Vagina (tissue), 2 donors: ENCODE measurements around the gene SLC38A2. TPM values are rescaled to one million over a fixed set of nuclear protein-coding genes. Genes with fewer than 3 reads are reported as not detected.

ENCODE experiments used
- DNase-seq, 2 donors: peaks; one replicate each; pipeline ENCODE4 v3.0.0-alpha.2; 2017; ENCODE audit errors: extremely low spot score in 2 of 2
- H3K27ac ChIP-seq: fragments of 200-600 bp; sonication (generic); one replicate; pipeline ENCODE4 v1.5.1; 2019
- H3K27me3 ChIP-seq: fragments of 200-600 bp; sonication (generic); one replicate; pipeline ENCODE4 v1.5.1; 2019
- H3K36me3 ChIP-seq, 2 donors: fragments of 200-600 bp; sonication (generic); one replicate each; pipeline ENCODE4 v1.5.1; 2017 to 2019
- H3K4me1 ChIP-seq: fragments of 200-600 bp; sonication (generic); one replicate; pipeline ENCODE4 v1.5.1; 2019
- H3K4me3 ChIP-seq, 2 donors: fragments of 200-600 bp; sonication (generic); 1 replicate in 1 of 2; 2 replicates in 1 of 2; pipeline ENCODE4 v1.5.1; 2016 to 2019
- H3K9me3 ChIP-seq: fragments of 200-600 bp; sonication (generic); one replicate; pipeline ENCODE4 v1.5.1; 2019
- POLR2A ChIP-seq, 2 donors: fragments of 450-650 bp; IDR thresholded peaks; one replicate each; pipeline ENCODE4 v1.6.1; 2017; ENCODE audit warnings: antibody characterized with exemption in 2 of 2, mild to moderate bottlenecking in 2 of 2, moderate library complexity in 2 of 2
- POLR2AphosphoS5 ChIP-seq, 2 donors: sonication (generic); formaldehyde crosslinking; IDR thresholded peaks; one replicate each; pipeline ENCODE4 v1.9.0; 2017; ENCODE audit warnings: antibody characterized with exemption in 2 of 2, mild to moderate bottlenecking in 2 of 2, low read depth in 1 of 2; ENCODE audit not compliant: insufficient read depth in 1 of 2
- intact Hi-C: fragments of 100-400 bp; cut with DNase I; formaldehyde crosslinking; loops from one replicate; pipeline ENCODE4 v1.15.1; 2023
- total RNA-seq: library from RNA; depleted of rRNA; stranded (reverse); fragments of >200 nt; gene quantifications from one replicate; pipeline ENCODE4 v1.2.3, GENCODE V29; 2016
- TF ChIP-seq, protein P1 (sequence below), 3 experiments: fragments of 450-650 bp in 2 of 3; fragments of 200-600 bp in 1 of 3; sonication (generic) in 1 of 3; IDR thresholded peaks; one replicate each; pipeline ENCODE4 v1.5.1; 2017 to 2019; ENCODE audit warnings: antibody characterized with exemption in 3 of 3, mild to moderate bottlenecking in 2 of 3, moderate library complexity in 2 of 3

The SLC38A2 gene
- total RNA-seq, 1 donor from 2014 or later: 352 TPM

DNA sequence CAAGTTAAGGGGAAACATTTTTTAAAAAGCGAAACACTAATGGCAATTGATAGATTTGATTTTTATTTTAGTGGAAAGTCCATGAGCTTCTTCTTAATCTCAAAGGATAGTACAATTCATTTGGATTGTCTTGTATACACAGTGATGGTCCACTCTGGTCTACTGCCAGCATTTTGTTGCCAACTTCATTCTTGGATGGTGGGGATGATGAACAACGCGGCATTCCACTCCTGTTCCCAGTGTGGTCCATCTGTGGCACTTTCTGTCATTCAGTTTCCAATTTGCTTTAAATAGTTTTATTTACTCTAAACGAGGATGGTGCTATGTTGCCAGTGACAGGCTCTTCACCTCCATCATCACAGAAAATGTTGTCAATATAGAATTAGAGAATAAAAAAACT, 40.3 kb upstream of the SLC38A2 start:
- Histone ChIP-seq H3K4me1 (peaks cover 8% of the 10 kb centered on the region), H3K27me3 (no peaks in the 10 kb centered on the region), H3K9me3 (no peaks in the 10 kb centered on the region), H3K36me3 (no peaks in the 10 kb centered on the region), H3K27ac (no peak overlapping the region), H3K4me3 (no peak overlapping the region)
- intact Hi-C loops: no loop called here
- TF ChIP-seq, protein P1, sequence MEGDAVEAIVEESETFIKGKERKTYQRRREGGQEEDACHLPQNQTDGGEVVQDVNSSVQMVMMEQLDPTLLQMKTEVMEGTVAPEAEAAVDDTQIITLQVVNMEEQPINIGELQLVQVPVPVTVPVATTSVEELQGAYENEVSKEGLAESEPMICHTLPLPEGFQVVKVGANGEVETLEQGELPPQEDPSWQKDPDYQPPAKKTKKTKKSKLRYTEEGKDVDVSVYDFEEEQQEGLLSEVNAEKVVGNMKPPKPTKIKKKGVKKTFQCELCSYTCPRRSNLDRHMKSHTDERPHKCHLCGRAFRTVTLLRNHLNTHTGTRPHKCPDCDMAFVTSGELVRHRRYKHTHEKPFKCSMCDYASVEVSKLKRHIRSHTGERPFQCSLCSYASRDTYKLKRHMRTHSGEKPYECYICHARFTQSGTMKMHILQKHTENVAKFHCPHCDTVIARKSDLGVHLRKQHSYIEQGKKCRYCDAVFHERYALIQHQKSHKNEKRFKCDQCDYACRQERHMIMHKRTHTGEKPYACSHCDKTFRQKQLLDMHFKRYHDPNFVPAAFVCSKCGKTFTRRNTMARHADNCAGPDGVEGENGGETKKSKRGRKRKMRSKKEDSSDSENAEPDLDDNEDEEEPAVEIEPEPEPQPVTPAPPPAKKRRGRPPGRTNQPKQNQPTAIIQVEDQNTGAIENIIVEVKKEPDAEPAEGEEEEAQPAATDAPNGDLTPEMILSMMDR (IDR thresholded peaks at IDR 0.05): no peak
- TF ChIP-seq POLR2AphosphoS5 (IDR thresholded peaks at IDR 0.05; ENCODE audit: insufficient read depth in 1 of 2, low read depth in 1 of 2) (no peak), POLR2A (IDR thresholded peaks at IDR 0.05) (no peak)
- no peak for DNase-seq

DNA sequence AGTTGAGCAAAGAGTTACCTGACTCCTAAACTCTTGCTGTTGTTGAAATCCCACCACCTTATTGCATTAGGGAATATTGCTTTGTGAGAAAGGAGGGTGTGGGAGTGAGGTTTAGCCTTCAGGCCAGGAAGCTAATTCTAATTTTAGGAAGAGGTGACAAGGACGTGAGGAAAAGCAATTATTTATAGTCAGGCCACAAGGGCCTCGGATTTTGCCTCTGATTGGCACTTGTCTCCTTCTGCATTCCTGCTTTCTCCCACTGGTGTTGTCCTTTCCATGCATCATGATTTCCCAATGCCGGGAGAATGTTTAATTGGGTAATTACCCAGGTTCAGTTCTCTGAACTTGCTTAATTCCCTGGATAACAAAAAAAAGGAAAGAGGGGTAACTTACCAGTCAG, 37.9 kb upstream of the SLC38A2 start:
- H3K27me3 ChIP-seq: no peaks in the 10 kb centered on the region
- no peak overlapping the region for H3K27ac ChIP-seq
- H3K36me3 ChIP-seq: no peaks in the 10 kb centered on the region
- peaks cover 8% of the 10 kb centered on the region for H3K4me1 ChIP-seq
- TF ChIP-seq POLR2A (IDR thresholded peaks at IDR 0.05): no peak
- no peak overlapping the region for H3K4me3 ChIP-seq
- intact Hi-C loops: no loop called here
- no peaks in the 10 kb centered on the region for H3K9me3 ChIP-seq
- no peak for DNase-seq

DNA sequence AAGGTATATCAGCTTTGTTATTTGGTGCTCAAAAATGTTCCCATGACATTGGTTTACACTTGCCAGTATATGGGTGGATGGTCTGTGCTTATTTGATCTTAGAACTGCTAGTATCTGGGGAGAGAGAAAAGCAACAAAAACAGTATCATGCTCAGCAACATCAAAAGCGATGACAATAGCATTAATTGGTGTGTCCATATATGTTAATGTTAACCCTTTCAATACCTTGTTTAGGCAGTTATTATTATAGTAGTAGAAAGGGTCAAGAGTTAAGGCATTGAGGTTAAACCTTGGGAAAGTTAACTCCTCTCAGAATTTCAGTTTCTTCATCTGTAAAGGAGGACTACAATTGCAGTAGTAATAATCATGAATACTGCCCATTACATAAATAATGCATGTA, 37.4 kb upstream of the SLC38A2 start:
- no peak overlapping the region for H3K4me3 ChIP-seq

DNA sequence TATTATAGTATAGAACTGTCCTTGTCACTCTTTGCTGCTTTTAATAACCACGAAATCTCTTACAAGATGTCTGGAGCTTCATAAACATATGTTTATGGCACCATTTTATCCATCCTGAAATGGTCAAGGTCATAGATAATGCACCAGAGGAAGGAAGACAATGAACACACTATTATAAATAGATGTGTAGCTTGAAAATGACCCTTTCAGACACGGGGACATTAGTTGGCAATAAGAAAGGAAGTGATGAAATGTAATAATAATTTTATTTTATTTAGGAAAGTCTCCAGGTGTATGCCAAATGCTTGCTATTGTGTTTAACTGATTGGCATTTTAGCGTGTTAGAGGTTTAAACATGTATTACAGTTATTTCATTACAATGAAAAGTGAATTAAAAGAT, 36.8 kb upstream of the SLC38A2 start:
- peaks cover 9% of the 10 kb centered on the region for H3K4me1 ChIP-seq
- intact Hi-C loops: no loop called here
- no peak for DNase-seq
- TF ChIP-seq POLR2AphosphoS5 (IDR thresholded peaks at IDR 0.05; ENCODE audit: insufficient read depth in 1 of 2, low read depth in 1 of 2) (no peak), POLR2A (IDR thresholded peaks at IDR 0.05) (no peak)
- TF ChIP-seq, protein P1 (IDR thresholded peaks at IDR 0.05): no peak
- no peak overlapping the region for H3K4me3 ChIP-seq
- no peak overlapping the region for H3K27ac ChIP-seq
- H3K27me3 ChIP-seq: no peaks in the 10 kb centered on the region
- no peaks in the 10 kb centered on the region for H3K36me3 ChIP-seq
- H3K9me3 ChIP-seq: no peaks in the 10 kb centered on the region

More for the DNA sequence above, 37.4 kb upstream of the SLC38A2 start:
- Histone ChIP-seq H3K36me3 (no peaks in the 10 kb centered on the region), H3K9me3 (no peaks in the 10 kb centered on the region), H3K27ac (no peak overlapping the region), H3K4me1 (peaks cover 8% of the 10 kb centered on the region), H3K27me3 (no peaks in the 10 kb centered on the region)
- no peak for DNase-seq
- intact Hi-C loops: no loop called here
- TF ChIP-seq POLR2AphosphoS5 (IDR thresholded peaks at IDR 0.05; ENCODE audit: insufficient read depth in 1 of 2, low read depth in 1 of 2): no peak

DNA sequence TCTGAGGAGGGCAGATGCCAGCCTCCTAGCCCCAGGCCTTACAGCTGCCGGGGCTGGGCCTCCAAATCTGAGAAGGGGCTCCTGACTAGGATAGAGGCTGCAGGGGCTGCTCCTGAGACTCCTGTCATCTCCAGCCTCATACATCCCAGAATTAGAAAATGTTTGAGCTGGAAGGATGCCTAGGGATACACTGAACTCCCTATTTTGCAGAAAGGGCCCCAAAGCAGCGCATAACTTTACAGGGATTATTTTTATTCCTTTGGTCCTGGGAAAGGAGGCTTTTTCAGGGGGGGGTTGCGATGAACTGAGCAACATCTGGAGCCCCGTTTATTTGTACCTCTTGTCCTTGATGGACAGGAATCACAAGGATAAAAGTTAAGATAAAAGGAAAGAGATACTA, 35.9 kb upstream of the SLC38A2 start:
- no peaks in the 10 kb centered on the region for H3K9me3 ChIP-seq
- H3K27me3 ChIP-seq: no peaks in the 10 kb centered on the region
- intact Hi-C loops: no loop called here
- TF ChIP-seq POLR2AphosphoS5 (IDR thresholded peaks at IDR 0.05; ENCODE audit: insufficient read depth in 1 of 2, low read depth in 1 of 2) (no peak), POLR2A (IDR thresholded peaks at IDR 0.05) (no peak)
- TF ChIP-seq, protein P1 (IDR thresholded peaks at IDR 0.05): no peak
- no peak for DNase-seq
- H3K27ac ChIP-seq: no peak overlapping the region
- no peak overlapping the region for H3K4me3 ChIP-seq
- peaks cover 15% of the 10 kb centered on the region for H3K4me1 ChIP-seq
- no peaks in the 10 kb centered on the region for H3K36me3 ChIP-seq

DNA sequence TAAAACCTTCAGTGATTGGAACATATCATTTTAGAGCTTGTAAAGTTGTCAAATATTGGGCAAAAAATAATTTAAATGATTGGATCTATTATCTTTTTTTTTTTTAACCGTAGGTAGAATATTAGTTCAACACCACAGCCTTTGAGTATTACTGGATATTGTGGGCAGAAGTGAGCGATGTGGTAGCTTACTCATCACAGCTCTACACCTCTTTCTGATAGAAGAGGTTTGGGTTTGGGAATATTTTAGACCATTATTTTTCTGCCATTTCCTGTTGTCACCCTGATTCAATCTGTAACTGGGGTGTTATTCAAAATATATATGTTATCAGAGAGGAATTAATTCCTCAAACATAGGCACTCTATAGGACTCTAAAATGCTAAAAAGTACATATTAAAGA, 34.8 kb upstream of the SLC38A2 start:
- intact Hi-C loops: no loop called here
- Histone ChIP-seq H3K9me3 (no peaks in the 10 kb centered on the region), H3K27ac (no peak overlapping the region)

More for the DNA sequence above, 34.8 kb upstream of the SLC38A2 start:
- Histone ChIP-seq H3K4me1 (peaks cover 26% of the 10 kb centered on the region), H3K36me3 (no peaks in the 10 kb centered on the region), H3K4me3 (no peak overlapping the region), H3K27me3 (no peaks in the 10 kb centered on the region)
- TF ChIP-seq, protein P1 (IDR thresholded peaks at IDR 0.05): no peak
- no peak for TF ChIP-seq POLR2A (IDR thresholded peaks at IDR 0.05)
- TF ChIP-seq POLR2AphosphoS5 (IDR thresholded peaks at IDR 0.05; ENCODE audit: insufficient read depth in 1 of 2, low read depth in 1 of 2): no peak
- DNase-seq: no peak
